ENCODE measurements around the gene DTNB. TPM values are rescaled to one million over a fixed set of nuclear protein-coding genes. Genes with fewer than 3 reads are reported as not detected.

The DTNB gene
- total and polyA plus RNA-seq, 2 donors (not counting 3 experiments of a cell fraction or from before 2014, with no cell fraction given): 11.5 to 17.0 TPM

GRCh38 chr2:25567406-25567805, 106.0 kb downstream of the DTNB start:
- H3K27me3 ChIP-seq (ENCODE audit: control insufficient read depth in 2 of 2, insufficient read depth in 2 of 2, low read length in 2 of 2): no peaks in the 10 kb centered on the region
- no peaks in the 10 kb centered on the region for H3K9me1 ChIP-seq (replicated peaks; ENCODE audit: control insufficient read depth, extremely low read depth, insufficient read depth, low read length)
- no peak overlapping the region for H3K27ac ChIP-seq (ENCODE audit: insufficient read depth, low read depth, low read length)
- H3K9me3 ChIP-seq (replicated peaks; ENCODE audit: control insufficient read depth, insufficient read depth, low read length): no peaks in the 10 kb centered on the region
- H3K4me3 ChIP-seq (replicated peaks in 1 of 3; ENCODE audit: insufficient read depth in 1 of 3, low read depth in 1 of 3, low read length in 3 of 3): no peak overlapping the region
- no peak overlapping the region for H3K9ac ChIP-seq (replicated peaks; ENCODE audit: extremely low read depth, insufficient read depth, low read length)
- TF ChIP-seq MAX (IDR thresholded peaks at IDR 0.05; ENCODE audit: insufficient read depth, insufficient read length) (no peak), CTCF (IDR thresholded peaks at IDR 0.05; ENCODE audit: extremely low read depth in 1 of 2, insufficient read depth in 1 of 2, low read depth in 1 of 2, low read length in 2 of 2) (peak; percentile 18 to 31)
- no peak overlapping the region for H2AFZ ChIP-seq (ENCODE audit: low read depth, low read length)
- intact Hi-C loops (cut with micrococcal nuclease): loop anchor here (1.0 to 10.0 kb wide), 3 partner anchors 225 to 293 kb away; no protein-coding TSS in a partner anchor
- H3K4me1 ChIP-seq (ENCODE audit: control insufficient read depth, extremely low read depth, insufficient read depth, low read length): peaks cover 19% of the 10 kb centered on the region
- dilution Hi-C loops (cut with MboI; ENCODE audit: extremely low pct_ligation_motif_present, low sequenced_read_pairs): no loop called here
- no TSS peak for BruUV-seq (replicated peaks)
- CTCF ChIA-PET: interaction anchor here (0.8 to 2.0 kb wide), 4 partner anchors 15 to 339 kb away, joined by 4 to 22 read pairs (median 4); no protein-coding TSS in a partner anchor
- DNase-seq (ENCODE audit: low read depth, low spot score): peak; percentile 67
- no peak overlapping the region for H3K4me2 ChIP-seq (ENCODE audit: insufficient read depth, low read length)
- H3K36me3 ChIP-seq (ENCODE audit: control insufficient read depth in 2 of 2, extremely low read depth in 1 of 2, insufficient read depth in 2 of 2, low read length in 2 of 2): no peaks in the 10 kb centered on the region
- H4K20me1 ChIP-seq (replicated peaks; ENCODE audit: control insufficient read depth, extremely low read depth, insufficient read depth, low read length): no peaks in the 10 kb centered on the region
- FAIRE-seq: no peak
- POLR2A ChIA-PET: no interaction called here
- no peaks in the 10 kb centered on the region for H3K79me2 ChIP-seq (ENCODE audit: control insufficient read depth, insufficient read depth, low read length)

GRCh38 chr2:25566694-25567093, 106.7 kb downstream of the DTNB start:
- no peak overlapping the region for H3K4me2 ChIP-seq (ENCODE audit: insufficient read depth, low read length)
- dilution Hi-C loops (cut with MboI; ENCODE audit: extremely low pct_ligation_motif_present, low sequenced_read_pairs): no loop called here
- no peaks in the 10 kb centered on the region for H3K79me2 ChIP-seq (ENCODE audit: control insufficient read depth, insufficient read depth, low read length)
- no peak overlapping the region for H3K4me3 ChIP-seq (replicated peaks in 1 of 3; ENCODE audit: insufficient read depth in 1 of 3, low read depth in 1 of 3, low read length in 3 of 3)
- POLR2A ChIA-PET: no interaction called here
- no peaks in the 10 kb centered on the region for H3K27me3 ChIP-seq (ENCODE audit: control insufficient read depth in 2 of 2, insufficient read depth in 2 of 2, low read length in 2 of 2)
- intact Hi-C loops (cut with micrococcal nuclease): loop anchor here (1.0 to 10.0 kb wide), 3 partner anchors 224 to 292 kb away; no protein-coding TSS in a partner anchor
- no peaks in the 10 kb centered on the region for H3K36me3 ChIP-seq (ENCODE audit: control insufficient read depth in 2 of 2, extremely low read depth in 1 of 2, insufficient read depth in 2 of 2, low read length in 2 of 2)
- no peak for TF ChIP-seq FOS (IDR thresholded peaks at IDR 0.05; ENCODE audit: borderline replicate concordance, insufficient read depth, low read length)
- no peak for TF ChIP-seq POLR2AphosphoS5 (IDR thresholded peaks at IDR 0.05; ENCODE audit: insufficient read depth, low read depth, low read length)
- H3K4me1 ChIP-seq (ENCODE audit: control insufficient read depth, extremely low read depth, insufficient read depth, low read length): peaks cover 19% of the 10 kb centered on the region
- no TSS peak for BruUV-seq (replicated peaks)
- H4K20me1 ChIP-seq (replicated peaks; ENCODE audit: control insufficient read depth, extremely low read depth, insufficient read depth, low read length): no peaks in the 10 kb centered on the region
- no peak overlapping the region for H2AFZ ChIP-seq (ENCODE audit: low read depth, low read length)
- H3K27ac ChIP-seq (ENCODE audit: insufficient read depth, low read depth, low read length): no peak overlapping the region
- no peaks in the 10 kb centered on the region for H3K9me1 ChIP-seq (replicated peaks; ENCODE audit: control insufficient read depth, extremely low read depth, insufficient read depth, low read length)
- DNase-seq (ENCODE audit: low read depth, low spot score) (peak; percentile 52), FAIRE-seq (no peak)
- H3K9me3 ChIP-seq (replicated peaks; ENCODE audit: control insufficient read depth, insufficient read depth, low read length): no peaks in the 10 kb centered on the region
- no peak overlapping the region for H3K9ac ChIP-seq (replicated peaks; ENCODE audit: extremely low read depth, insufficient read depth, low read length)
- CTCF ChIA-PET: interaction anchor here (0.6 to 2.0 kb wide), 19 partner anchors 9 to 369 kb away, joined by 3 to 22 read pairs (median 4); no protein-coding TSS in a partner anchor
